Tibial nerve (tissue), 4 donors: Measurements from ENCODE around the gene FAM83B.

ENCODE experiments used
- CTCF ChIP-seq, 5 experiments: fragments of 200-600 bp in 3 of 5; fragments of 450-650 bp in 2 of 5; sonication (generic) in 3 of 5; IDR thresholded peaks; one replicate each; pipeline ENCODE4 v1.5.1; 2016 to 2019; ENCODE audit warnings: antibody characterized with exemption in 5 of 5, mild to moderate bottlenecking in 3 of 5, moderate library complexity in 2 of 5
- EP300 ChIP-seq, 2 donors: sonication (generic); formaldehyde crosslinking; IDR thresholded peaks; one replicate each; pipeline ENCODE4 v1.6.1; 2017; ENCODE audit warnings: antibody characterized with exemption in 2 of 2, mild to moderate bottlenecking in 1 of 2
- POLR2A ChIP-seq, 2 donors: fragments of 450-650 bp; IDR thresholded peaks; one replicate each; pipeline ENCODE4 v1.6.1; 2017; ENCODE audit warnings: antibody characterized with exemption in 2 of 2, mild to moderate bottlenecking in 2 of 2, moderate library complexity in 2 of 2

DNA sequence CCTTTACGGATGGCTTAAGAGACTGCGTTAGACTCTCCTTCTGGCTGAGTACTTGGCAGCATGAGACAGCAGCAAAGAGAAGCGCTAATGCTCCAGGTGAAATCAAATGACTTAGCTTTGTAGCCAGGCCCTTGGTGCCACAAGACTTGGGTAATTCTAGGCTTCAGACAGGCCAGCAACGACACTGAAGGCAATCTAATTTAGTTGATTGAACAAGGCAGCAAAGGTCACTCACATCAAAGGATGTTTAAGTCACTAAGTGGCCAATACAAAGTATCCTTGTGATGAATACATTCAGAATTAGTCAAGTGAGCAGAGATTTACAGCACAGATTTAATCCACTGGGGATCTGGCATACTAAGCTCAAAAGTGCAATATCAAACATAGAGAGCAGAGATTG, 113.2 kb downstream of the FAM83B start:
- no peak for TF ChIP-seq CTCF (IDR thresholded peaks at IDR 0.05)
- no peak for TF ChIP-seq POLR2A (IDR thresholded peaks at IDR 0.05)
- TF ChIP-seq EP300 (IDR thresholded peaks at IDR 0.05) = no peak
